Ishikawa (cell line): Measurements from ENCODE around the gene SLX9.

Experiments used
- CEBPB ChIP-seq: IDR thresholded peaks from 2 replicates; pipeline ENCODE4 v1.6.1; 2012
- CREB1 ChIP-seq: IDR thresholded peaks from 2 replicates; pipeline ENCODE4 v1.6.1; 2012; ENCODE audit warnings: low read depth
- EGR1 ChIP-seq: IDR thresholded peaks from 2 replicates; pipeline ENCODE4 v1.6.1; 2012
- EP300 ChIP-seq: IDR thresholded peaks from 2 replicates; pipeline ENCODE4 v1.6.1; 2012; ENCODE audit warnings: borderline replicate concordance
- FOXM1 ChIP-seq: IDR thresholded peaks from 2 replicates; pipeline ENCODE4 v1.6.1; 2012; ENCODE audit warnings: low read depth, borderline replicate concordance
- NFIC ChIP-seq: IDR thresholded peaks from 2 replicates; pipeline ENCODE4 v1.6.1; 2012
- RAD21 ChIP-seq: IDR thresholded peaks from 2 replicates; pipeline ENCODE4 v1.6.1; 2012; ENCODE audit warnings: low read depth
- TAF1 ChIP-seq: IDR thresholded peaks from 2 replicates; pipeline ENCODE4 v1.6.1; 2012; ENCODE audit warnings: low read depth, mild to moderate bottlenecking
- TCF12 ChIP-seq: IDR thresholded peaks from 2 replicates; pipeline ENCODE4 v1.6.1; 2012; ENCODE audit warnings: low read depth
- TEAD4 ChIP-seq: IDR thresholded peaks from 2 replicates; pipeline ENCODE4 v1.6.1; 2012
- YY1 ChIP-seq: IDR thresholded peaks from 2 replicates; pipeline ENCODE4 v1.6.1; 2012; ENCODE audit warnings: low read depth
- ZBTB7A ChIP-seq: IDR thresholded peaks from 2 replicates; pipeline ENCODE4 v1.6.1; 2012; ENCODE audit warnings: low read depth
- TF ChIP-seq, protein P1 (sequence below): IDR thresholded peaks from 2 replicates; pipeline ENCODE4 v1.6.1; 2012; ENCODE audit warnings: low read depth, mild to moderate bottlenecking
- TF ChIP-seq, protein P2 (sequence below): IDR thresholded peaks from 2 replicates; pipeline ENCODE4 v1.6.1; 2012
- TF ChIP-seq, protein P3 (sequence below): IDR thresholded peaks from 2 replicates; pipeline ENCODE4 v1.6.1; 2012

Gene SLX9

DNA sequence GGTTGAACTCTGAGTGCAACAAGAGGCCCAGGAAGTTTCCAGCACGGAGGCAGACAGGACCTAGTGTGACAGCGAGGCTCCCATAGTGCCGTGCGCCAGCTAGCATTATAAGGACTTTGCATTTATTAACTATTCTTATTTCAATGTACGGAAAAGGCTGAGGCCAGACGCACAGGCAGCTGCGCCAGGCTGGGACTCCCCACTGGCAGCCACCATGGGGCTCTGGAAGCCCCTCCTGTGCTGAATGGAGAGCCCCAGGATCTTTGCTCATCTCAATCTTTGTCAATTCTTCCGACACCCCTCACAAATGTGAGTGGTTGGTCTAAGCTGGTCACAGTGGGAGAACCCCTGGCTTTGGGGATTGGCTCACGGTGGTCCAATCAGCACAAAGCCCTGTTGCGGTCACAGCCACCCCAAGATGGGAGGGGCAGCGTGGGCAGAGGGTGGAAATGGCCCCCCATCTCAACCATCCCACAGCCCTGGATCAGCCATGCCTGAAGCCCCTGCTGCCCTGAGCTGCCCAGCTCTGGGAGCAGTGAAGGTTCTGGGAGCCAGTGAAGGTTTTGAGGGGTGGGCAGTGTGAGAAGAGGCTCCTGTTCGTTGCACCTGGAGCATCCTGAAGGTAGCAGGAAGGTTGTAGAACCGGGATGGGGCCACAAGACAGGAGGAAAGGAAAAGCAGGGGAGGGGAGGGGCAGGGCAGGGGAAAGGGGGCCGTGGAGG is 75.1 kb downstream of the SLX9 start:
- no peak for TF ChIP-seq TEAD4
- TF ChIP-seq EP300, result no peak
- TF ChIP-seq YY1, result no peak
- no peak for TF ChIP-seq NFIC
- TF ChIP-seq, protein P1, sequence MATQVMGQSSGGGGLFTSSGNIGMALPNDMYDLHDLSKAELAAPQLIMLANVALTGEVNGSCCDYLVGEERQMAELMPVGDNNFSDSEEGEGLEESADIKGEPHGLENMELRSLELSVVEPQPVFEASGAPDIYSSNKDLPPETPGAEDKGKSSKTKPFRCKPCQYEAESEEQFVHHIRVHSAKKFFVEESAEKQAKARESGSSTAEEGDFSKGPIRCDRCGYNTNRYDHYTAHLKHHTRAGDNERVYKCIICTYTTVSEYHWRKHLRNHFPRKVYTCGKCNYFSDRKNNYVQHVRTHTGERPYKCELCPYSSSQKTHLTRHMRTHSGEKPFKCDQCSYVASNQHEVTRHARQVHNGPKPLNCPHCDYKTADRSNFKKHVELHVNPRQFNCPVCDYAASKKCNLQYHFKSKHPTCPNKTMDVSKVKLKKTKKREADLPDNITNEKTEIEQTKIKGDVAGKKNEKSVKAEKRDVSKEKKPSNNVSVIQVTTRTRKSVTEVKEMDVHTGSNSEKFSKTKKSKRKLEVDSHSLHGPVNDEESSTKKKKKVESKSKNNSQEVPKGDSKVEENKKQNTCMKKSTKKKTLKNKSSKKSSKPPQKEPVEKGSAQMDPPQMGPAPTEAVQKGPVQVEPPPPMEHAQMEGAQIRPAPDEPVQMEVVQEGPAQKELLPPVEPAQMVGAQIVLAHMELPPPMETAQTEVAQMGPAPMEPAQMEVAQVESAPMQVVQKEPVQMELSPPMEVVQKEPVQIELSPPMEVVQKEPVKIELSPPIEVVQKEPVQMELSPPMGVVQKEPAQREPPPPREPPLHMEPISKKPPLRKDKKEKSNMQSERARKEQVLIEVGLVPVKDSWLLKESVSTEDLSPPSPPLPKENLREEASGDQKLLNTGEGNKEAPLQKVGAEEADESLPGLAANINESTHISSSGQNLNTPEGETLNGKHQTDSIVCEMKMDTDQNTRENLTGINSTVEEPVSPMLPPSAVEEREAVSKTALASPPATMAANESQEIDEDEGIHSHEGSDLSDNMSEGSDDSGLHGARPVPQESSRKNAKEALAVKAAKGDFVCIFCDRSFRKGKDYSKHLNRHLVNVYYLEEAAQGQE, result no peak
- no peak for TF ChIP-seq ZBTB7A

DNA sequence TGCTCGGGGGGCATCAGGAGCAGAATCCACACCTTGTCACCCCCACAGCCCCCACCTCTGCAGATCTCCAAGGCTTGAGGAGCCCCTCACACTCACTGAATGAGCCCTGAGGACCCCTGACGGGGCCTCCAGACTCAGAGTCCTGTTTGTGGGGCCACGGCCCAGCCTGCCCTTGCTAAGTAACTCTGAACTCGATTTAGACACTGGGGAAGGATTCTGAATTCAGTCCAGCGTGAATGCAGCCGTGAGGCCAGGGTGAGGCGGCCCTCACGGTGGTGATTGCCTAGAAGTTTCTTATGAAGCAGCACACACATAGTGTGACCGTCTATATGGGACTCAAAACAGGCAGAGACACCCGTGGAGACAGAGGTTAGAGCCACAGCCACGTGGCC is 75.6 kb downstream of the SLX9 start:
- TF ChIP-seq RAD21 (no peak), TCF12 (no peak), NFIC (no peak), CEBPB (no peak), CREB1 (no peak), TEAD4 (no peak), TAF1 (no peak), FOXM1 (no peak), EGR1 (no peak), ZBTB7A (no peak)
- TF ChIP-seq, protein P2, sequence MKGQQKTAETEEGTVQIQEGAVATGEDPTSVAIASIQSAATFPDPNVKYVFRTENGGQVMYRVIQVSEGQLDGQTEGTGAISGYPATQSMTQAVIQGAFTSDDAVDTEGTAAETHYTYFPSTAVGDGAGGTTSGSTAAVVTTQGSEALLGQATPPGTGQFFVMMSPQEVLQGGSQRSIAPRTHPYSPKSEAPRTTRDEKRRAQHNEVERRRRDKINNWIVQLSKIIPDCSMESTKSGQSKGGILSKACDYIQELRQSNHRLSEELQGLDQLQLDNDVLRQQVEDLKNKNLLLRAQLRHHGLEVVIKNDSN, result no peak
- TF ChIP-seq, protein P1, result no peak
- TF ChIP-seq, protein P3, sequence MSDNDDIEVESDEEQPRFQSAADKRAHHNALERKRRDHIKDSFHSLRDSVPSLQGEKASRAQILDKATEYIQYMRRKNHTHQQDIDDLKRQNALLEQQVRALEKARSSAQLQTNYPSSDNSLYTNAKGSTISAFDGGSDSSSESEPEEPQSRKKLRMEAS, result no peak

DNA sequence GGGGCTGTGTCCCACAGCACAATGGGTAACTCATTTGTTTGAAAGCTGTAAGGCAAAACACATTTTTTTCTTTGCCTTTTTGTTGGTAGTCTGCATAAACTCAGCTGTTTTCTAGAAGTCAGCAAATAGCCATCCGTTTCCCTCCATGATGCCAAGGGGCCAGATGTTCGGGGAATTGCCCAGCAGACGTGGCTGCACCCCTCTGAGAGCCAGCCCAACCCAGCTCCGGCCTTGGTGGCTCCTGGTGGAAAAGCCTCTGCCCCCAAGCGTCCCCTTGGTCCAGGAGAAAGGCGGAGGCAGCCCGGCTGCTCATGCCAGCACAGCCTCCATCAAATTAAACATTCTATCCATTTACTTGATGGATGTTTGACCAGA is 76.2 kb downstream of the SLX9 start:
- TF ChIP-seq, protein P2, result no peak
- TF ChIP-seq CEBPB (no peak), EP300 (no peak), YY1 (no peak), ZBTB7A (no peak), NFIC (no peak), FOXM1 (no peak), CREB1 (no peak), TAF1 (no peak), TCF12 (no peak), EGR1 (no peak), RAD21 (no peak)
- TF ChIP-seq, protein P3, result no peak
- TF ChIP-seq, protein P1, result no peak

DNA sequence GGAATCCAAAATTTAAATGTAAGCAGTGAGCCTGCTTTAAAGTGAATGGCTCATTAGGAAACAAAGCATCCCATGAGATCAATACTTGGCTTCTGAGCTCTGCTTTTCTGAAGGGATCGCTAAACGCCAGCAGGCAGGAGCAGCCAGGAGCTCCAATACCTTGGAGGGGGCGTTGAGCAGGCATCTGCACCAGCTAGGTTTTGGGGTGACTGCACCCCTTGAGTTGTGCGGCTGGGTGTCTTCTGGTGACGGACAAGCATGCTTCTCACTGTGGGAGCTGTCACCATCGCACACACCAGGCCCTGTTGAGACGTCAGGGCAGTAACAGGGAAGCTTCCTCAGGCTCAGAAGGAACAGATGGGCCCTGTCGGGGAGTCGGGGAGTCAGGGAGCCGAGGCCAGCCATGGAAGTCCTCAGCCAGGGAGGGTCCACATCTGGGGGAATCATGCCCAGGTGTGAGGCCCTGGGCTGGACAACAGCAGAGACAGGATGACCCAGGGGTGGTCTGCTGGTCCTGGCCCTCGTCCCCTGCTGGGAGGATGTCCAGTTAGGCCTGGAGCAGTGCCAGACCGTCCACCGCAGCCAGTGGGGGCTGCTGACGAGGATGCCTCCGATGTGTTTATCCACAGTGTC is 76.7 kb downstream of the SLX9 start:
- TF ChIP-seq CEBPB (no peak), RAD21 (no peak), EP300 (no peak)
- TF ChIP-seq, protein P1, result no peak
